K562 (cell line): ENCODE measurements around the gene METRN. TPM values are rescaled to one million over a fixed set of nuclear protein-coding genes. Genes with fewer than 3 reads are reported as not detected.
A peak's percentile ranks its signal among the peaks of the same experiment; 100 is the strongest.

ENCODE experiments used
- BRF1 ChIP-seq: IDR thresholded peaks from 3 replicates; pipeline ENCODE4 v1.6.1; 2011; ENCODE audit warnings: borderline replicate concordance, mild to moderate bottlenecking; ENCODE audit not compliant: insufficient read length; ENCODE audit errors: extremely low read depth
- CC2D1A ChIP-seq: fragments of 450-650 bp; IDR thresholded peaks from 2 replicates; pipeline ENCODE4 v1.6.1; 2017; ENCODE audit warnings: mild to moderate bottlenecking
- CEBPG ChIP-seq, 3 experiments: fragments of 200-800 bp in 1 of 3; sonication (Bioruptor generic) in 1 of 3; sonication (generic) in 1 of 3; formaldehyde crosslinking in 1 of 3; IDR thresholded peaks in 2 of 3; conservative IDR thresholded peaks in 1 of 3; 2 replicates each; pipeline versions ENCODE4 v1.6.1 to v1.8.0; 2016 to 2022; ENCODE audit warnings: missing compliant biosample characterization in 2 of 3, missing genetic modification characterization in 2 of 3, mild to moderate bottlenecking in 1 of 3, missing genetic modification reagents in 1 of 3
- GTF2E2 ChIP-seq: fragments of 200-800 bp; sonication (Bioruptor generic); IDR thresholded peaks from 2 replicates; pipeline ENCODE4 v1.6.1; 2016; ENCODE audit warnings: missing genetic modification characterization, missing compliant biosample characterization
- IFI16 ChIP-seq: fragments of 250-450 bp; sonication (Bioruptor Pico); IDR thresholded peaks from 2 replicates; pipeline ENCODE4 v2.1.2; 2022; ENCODE audit warnings: mild to moderate bottlenecking, inconsistent platforms
- JUN ChIP-seq, 2 experiments: sonication (generic) in 1 of 2; formaldehyde crosslinking in 1 of 2; IDR thresholded peaks; 2 replicates each; pipeline versions ENCODE4 v1.6.1 to v1.8.0; 2012 to 2022; ENCODE audit warnings: borderline replicate concordance in 2 of 2, mild to moderate bottlenecking in 2 of 2, improper control_type of control experiment in 1 of 2, low read depth in 1 of 2, low read length in 1 of 2, missing genetic modification reagents in 1 of 2
- KLF10 ChIP-seq: fragments of 250-450 bp; sonication (Bioruptor Pico); IDR thresholded peaks from 2 replicates; pipeline ENCODE4 v1.6.1; 2021; ENCODE audit warnings: matching md5 sums
- RB1 ChIP-seq: fragments of 450-650 bp; IDR thresholded peaks from 2 replicates; pipeline ENCODE4 v1.6.1; 2017; ENCODE audit warnings: low read depth, mild to moderate bottlenecking
- SLC30A9 ChIP-seq: fragments of 250-450 bp; sonication (Bioruptor Pico); IDR thresholded peaks from 2 replicates; pipeline ENCODE4 v1.8.0; 2022; ENCODE audit warnings: mild to moderate bottlenecking, moderate library complexity
- SMC3 ChIP-seq: conservative IDR thresholded peaks from 2 replicates; pipeline ENCODE4 v1.6.1; 2011; ENCODE audit warnings: low read depth, low read length, improper control_type of control experiment; ENCODE audit not compliant: insufficient read depth
- TRIM28 ChIP-seq: fragments of 450-650 bp; IDR thresholded peaks from 2 replicates; pipeline ENCODE4 v1.6.1; 2017
- ZNF184 ChIP-seq: sonication (generic); formaldehyde crosslinking; IDR thresholded peaks from 2 replicates; pipeline ENCODE4 v1.5.0; 2020; ENCODE audit warnings: missing genetic modification reagents
- ZNF232 ChIP-seq: sonication (generic); formaldehyde crosslinking; IDR thresholded peaks from 2 replicates; pipeline ENCODE4 v1.8.0; 2022; ENCODE audit warnings: mild to moderate bottlenecking, missing genetic modification reagents
- ZNF354B ChIP-seq: fragments of 250-450 bp; sonication (Bioruptor Pico); IDR thresholded peaks from 2 replicates; pipeline ENCODE4 v1.4.0; 2020
- ZNF586 ChIP-seq: fragments of 450-650 bp; formaldehyde crosslinking; conservative IDR thresholded peaks from 2 replicates; pipeline ENCODE4 v1.4.0; 2020; ENCODE audit warnings: mild to moderate bottlenecking, moderate library complexity
- polyA plus RNA-seq, 8 experiments: library from polyadenylated mRNA; depleted of rRNA in 4 of 8; stranded (reverse) in 5 of 8; unstranded in 3 of 8; fragments of >200 nt; fragmentation: Nextera tagmentation in 2 of 8; fragmentation: Illumina TruSeq in 1 of 8; extraction: Ambion mirVana in 2 of 8; extraction: Trizol in 1 of 8; gene quantifications; 2 replicates each; pipeline versions ENCODE4 v1.2.1 to v1.2.3, GENCODE V29; 2011 to 2014; ENCODE audit warnings: inconsistent platforms in 1 of 8, missing spikeins in 1 of 8
- total RNA-seq, 7 experiments: library from RNA; depleted of rRNA in 6 of 7; stranded (reverse); fragments of >200 nt in 6 of 7; fragmentation: Illumina TruSeq in 2 of 7; extraction: Trizol in 2 of 7; gene quantifications; 2 replicates each; pipeline versions ENCODE4 v1.2.1 to v1.2.3, GENCODE V29; 2011 to 2021; ENCODE audit warnings: low replicate concordance in 1 of 7
- TF ChIP-seq, protein P1 (sequence below), 3 experiments: fragments of 200-800 bp in 1 of 3; fragments of 250-450 bp in 1 of 3; fragments of 450-650 bp in 1 of 3; sonication (Bioruptor Pico) in 1 of 3; sonication (Bioruptor generic) in 1 of 3; formaldehyde crosslinking in 1 of 3; IDR thresholded peaks; 2 replicates each; pipeline versions ENCODE4 v1.6.1 to v1.8.0; 2016 to 2022; ENCODE audit warnings: mild to moderate bottlenecking in 2 of 3, missing genetic modification characterization in 2 of 3, missing compliant biosample characterization in 1 of 3, moderate library complexity in 1 of 3
- TF ChIP-seq, protein P2 (sequence below): sonication (generic); formaldehyde crosslinking; IDR thresholded peaks from 2 replicates; pipeline ENCODE4 v1.8.0; 2022; ENCODE audit warnings: mild to moderate bottlenecking, low read depth, missing genetic modification reagents
- TF ChIP-seq, protein P3 (sequence below): fragments of 450-650 bp; IDR thresholded peaks from 2 replicates; pipeline ENCODE4 v1.7.1; 2018; ENCODE audit warnings: mild to moderate bottlenecking, low read depth; ENCODE audit not compliant: partially characterized antibody

METRN gene
- total and polyA plus RNA-seq, 9 of the 15 experiments (the other 6 are each of a cell fraction or from before 2014, with no cell fraction given), result 0.20 to 89.8 (median 15.4) TPM

DNA sequence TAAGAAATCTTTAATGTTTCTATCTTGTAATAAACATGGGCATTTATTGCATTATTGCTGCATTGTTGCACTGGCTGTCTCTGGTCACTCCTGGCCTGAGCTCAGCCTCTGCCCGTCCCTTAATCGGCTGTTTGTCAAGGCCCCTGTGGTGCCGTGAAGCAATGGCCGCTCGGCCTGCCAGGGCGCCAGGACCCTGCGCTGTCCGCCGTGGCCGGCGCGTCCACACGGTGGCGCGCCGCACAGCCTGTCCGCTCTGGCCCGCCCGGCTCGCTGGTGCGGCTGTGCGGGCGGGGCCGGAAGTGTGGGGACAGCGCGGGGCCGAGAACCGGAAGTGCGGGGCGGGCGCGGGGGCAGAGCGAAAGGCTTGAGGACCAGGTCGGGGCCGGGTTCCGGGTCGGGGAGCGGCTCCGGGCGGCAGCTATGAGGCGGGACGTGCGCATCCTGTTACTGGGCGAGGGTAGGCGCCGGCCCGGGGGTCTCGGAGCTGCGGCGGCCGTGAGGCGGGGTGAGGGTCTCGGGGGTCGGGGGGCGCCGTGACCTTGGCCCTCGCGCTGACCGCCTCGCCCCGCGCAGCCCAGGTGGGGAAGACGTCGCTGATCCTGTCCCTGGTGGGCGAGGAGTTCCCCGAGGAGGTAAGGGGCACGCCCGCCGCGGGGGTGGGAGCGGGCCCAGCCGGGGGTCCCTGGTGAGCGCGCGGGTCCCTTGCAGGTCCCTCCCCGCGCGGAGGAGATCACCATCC is 47.0 kb upstream of the METRN start, which contains the start of gene RHOT2 (continued):
- TF ChIP-seq RB1 (peak; percentile 100), BRF1 (no peak), JUN (IDR thresholded peaks at IDR 0.05; ENCODE audit: borderline replicate concordance, low read depth, low read length) (peak; percentile 68; the same call in 1 of the 2 replicates), JUN (CRISPR knock-in tag; IDR thresholded peaks at IDR 0.05; ENCODE audit: borderline replicate concordance) (no peak), SMC3 (peak; percentile 82), SLC30A9 (no peak), ZNF586 (CRISPR knock-in tag) (no peak), CEBPG (CRISPR knock-in tag; IDR thresholded peaks at IDR 0.05) (peak; percentile 49; the same call in 1 of the 2 replicates), CEBPG (tag; conservative IDR thresholded peaks at IDR 0.05 in 1 of 2, IDR thresholded peaks at IDR 0.05 in 1 of 2) (peak in 1 of 2 experiments; percentile 72; a peak in 3 of 4 replicates), KLF10 (CRISPR knock-in tag) (no peak), CC2D1A (no peak), ZNF232 (CRISPR knock-in tag) (0 out of 2 replicates have a peak, but pooled peaks have one; percentile 43), IFI16 (CRISPR knock-in tag) (no peak), GTF2E2 (peak; percentile 29; the same call in 1 of the 2 replicates), TRIM28 (no peak), ZNF354B (no peak), ZNF184 (no peak)
- TF ChIP-seq, protein P1, sequence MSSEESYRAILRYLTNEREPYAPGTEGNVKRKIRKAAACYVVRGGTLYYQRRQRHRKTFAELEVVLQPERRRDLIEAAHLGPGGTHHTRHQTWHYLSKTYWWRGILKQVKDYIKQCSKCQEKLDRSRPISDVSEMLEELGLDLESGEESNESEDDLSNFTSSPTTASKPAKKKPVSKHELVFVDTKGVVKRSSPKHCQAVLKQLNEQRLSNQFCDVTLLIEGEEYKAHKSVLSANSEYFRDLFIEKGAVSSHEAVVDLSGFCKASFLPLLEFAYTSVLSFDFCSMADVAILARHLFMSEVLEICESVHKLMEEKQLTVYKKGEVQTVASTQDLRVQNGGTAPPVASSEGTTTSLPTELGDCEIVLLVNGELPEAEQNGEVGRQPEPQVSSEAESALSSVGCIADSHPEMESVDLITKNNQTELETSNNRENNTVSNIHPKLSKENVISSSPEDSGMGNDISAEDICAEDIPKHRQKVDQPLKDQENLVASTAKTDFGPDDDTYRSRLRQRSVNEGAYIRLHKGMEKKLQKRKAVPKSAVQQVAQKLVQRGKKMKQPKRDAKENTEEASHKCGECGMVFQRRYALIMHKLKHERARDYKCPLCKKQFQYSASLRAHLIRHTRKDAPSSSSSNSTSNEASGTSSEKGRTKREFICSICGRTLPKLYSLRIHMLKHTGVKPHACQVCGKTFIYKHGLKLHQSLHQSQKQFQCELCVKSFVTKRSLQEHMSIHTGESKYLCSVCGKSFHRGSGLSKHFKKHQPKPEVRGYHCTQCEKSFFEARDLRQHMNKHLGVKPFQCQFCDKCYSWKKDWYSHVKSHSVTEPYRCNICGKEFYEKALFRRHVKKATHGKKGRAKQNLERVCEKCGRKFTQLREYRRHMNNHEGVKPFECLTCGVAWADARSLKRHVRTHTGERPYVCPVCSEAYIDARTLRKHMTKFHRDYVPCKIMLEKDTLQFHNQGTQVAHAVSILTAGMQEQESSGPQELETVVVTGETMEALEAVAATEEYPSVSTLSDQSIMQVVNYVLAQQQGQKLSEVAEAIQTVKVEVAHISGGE (CRISPR knock-in tag; IDR thresholded peaks at IDR 0.05), result peak; percentile 61 to 96 (median 84); a peak in 5 of 6 replicates
- TF ChIP-seq, protein P2, sequence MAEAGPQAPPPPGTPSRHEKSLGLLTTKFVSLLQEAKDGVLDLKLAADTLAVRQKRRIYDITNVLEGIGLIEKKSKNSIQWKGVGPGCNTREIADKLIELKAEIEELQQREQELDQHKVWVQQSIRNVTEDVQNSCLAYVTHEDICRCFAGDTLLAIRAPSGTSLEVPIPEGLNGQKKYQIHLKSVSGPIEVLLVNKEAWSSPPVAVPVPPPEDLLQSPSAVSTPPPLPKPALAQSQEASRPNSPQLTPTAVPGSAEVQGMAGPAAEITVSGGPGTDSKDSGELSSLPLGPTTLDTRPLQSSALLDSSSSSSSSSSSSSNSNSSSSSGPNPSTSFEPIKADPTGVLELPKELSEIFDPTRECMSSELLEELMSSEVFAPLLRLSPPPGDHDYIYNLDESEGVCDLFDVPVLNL, result no peak
- TF ChIP-seq, protein P3, sequence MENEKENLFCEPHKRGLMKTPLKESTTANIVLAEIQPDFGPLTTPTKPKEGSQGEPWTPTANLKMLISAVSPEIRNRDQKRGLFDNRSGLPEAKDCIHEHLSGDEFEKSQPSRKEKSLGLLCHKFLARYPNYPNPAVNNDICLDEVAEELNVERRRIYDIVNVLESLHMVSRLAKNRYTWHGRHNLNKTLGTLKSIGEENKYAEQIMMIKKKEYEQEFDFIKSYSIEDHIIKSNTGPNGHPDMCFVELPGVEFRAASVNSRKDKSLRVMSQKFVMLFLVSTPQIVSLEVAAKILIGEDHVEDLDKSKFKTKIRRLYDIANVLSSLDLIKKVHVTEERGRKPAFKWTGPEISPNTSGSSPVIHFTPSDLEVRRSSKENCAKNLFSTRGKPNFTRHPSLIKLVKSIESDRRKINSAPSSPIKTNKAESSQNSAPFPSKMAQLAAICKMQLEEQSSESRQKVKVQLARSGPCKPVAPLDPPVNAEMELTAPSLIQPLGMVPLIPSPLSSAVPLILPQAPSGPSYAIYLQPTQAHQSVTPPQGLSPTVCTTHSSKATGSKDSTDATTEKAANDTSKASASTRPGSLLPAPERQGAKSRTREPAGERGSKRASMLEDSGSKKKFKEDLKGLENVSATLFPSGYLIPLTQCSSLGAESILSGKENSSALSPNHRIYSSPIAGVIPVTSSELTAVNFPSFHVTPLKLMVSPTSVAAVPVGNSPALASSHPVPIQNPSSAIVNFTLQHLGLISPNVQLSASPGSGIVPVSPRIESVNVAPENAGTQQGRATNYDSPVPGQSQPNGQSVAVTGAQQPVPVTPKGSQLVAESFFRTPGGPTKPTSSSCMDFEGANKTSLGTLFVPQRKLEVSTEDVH, result peak; percentile 74
